HCT116 (cell line): Measurements from ENCODE around the gene MAML2. TPM values are rescaled to one million over a fixed set of nuclear protein-coding genes. Genes with fewer than 3 reads are reported as not detected.

Experiments used
- ATAC-seq: fragments of 200-7000 bp; cut with Tn5 transposase; 2 replicates; pipeline ENCODE4 v1.9.1; 2020; ENCODE audit warnings: mild to moderate bottlenecking, moderate library complexity
- BruUV-seq: library from RNA; stranded (reverse); fragments of 400-500 nt; replicated peaks from 2 replicates; lab custom pipeline; 2021; lab: Mats Ljungman, UMichigan
- CTCF ChIA-PET: fragments of 300-600 bp; sonication (Branson Sonifier 250); formaldehyde crosslinking; loops from one replicate; lab custom pipeline; 2021; ENCODE audit warnings: antibody characterized with exemption; lab: Charles Lee
- POLR2A ChIA-PET: fragments of 300-600, 350-600 bp; sonication (Branson Sonifier 250); formaldehyde crosslinking; loops from one replicate; lab custom pipeline; 2021; ENCODE audit warnings: antibody characterized with exemption; lab: Charles Lee
- RAD21 ChIA-PET, 2 experiments: fragments of 300-600 bp; sonication (Branson Sonifier 250); formaldehyde crosslinking; loops; one replicate each; lab custom pipeline; 2023; ENCODE audit warnings: low total read pairs in 2 of 2; ENCODE audit not compliant: uncharacterized antibody in 2 of 2, unreplicated experiment in 2 of 2, low non-redundant PET in 1 of 2; lab: Charles Lee
- DNase-seq: peaks from one replicate; pipeline ENCODE4 v3.0.0-alpha.2; 2010; ENCODE audit warnings: low read depth, low spot score
- H2AFZ ChIP-seq: fragments of 200-600 bp; shearing (Covaris generic), sonication (generic); 2 replicates; pipeline ENCODE4 v1.6.1; 2017; ENCODE audit warnings: low read depth, mixed run types, mixed read lengths, antibody characterized with exemption, low read length; ENCODE audit not compliant: poor library complexity, severe bottlenecking
- H3K27ac ChIP-seq: 2 replicates; pipeline ENCODE4 v1.5.1; 2012; ENCODE audit warnings: low read depth, low read length
- H3K27me3 ChIP-seq: fragments of 200-600 bp; sonication (generic); 2 replicates; pipeline ENCODE4 v1.6.1; 2016; ENCODE audit warnings: mixed run types, low read length, mixed read lengths; ENCODE audit not compliant: insufficient read depth
- H3K36me3 ChIP-seq, 2 experiments: fragments of 200-500 bp in 1 of 2; fragments of 200-600 bp in 1 of 2; sonication (Bioruptor generic) in 1 of 2; sonication (generic) in 1 of 2; 2 replicates each; pipeline versions ENCODE4 v1.5.1 to v1.6.1; 2014 to 2016; ENCODE audit warnings: low read length in 2 of 2, inconsistent platforms in 1 of 2, mixed read lengths in 1 of 2, mixed run types in 1 of 2; ENCODE audit not compliant: insufficient read depth in 2 of 2, control insufficient read depth in 1 of 2
- H3K4me1 ChIP-seq, 2 experiments: fragments of 200-600 bp in 1 of 2; sonication (generic) in 1 of 2; 2 replicates each; pipeline versions ENCODE4 v1.5.1 to v1.6.1; 2012 to 2017; ENCODE audit warnings: low read length in 2 of 2, inconsistent platforms in 1 of 2, mild to moderate bottlenecking in 1 of 2, mixed read lengths in 1 of 2, mixed run types in 1 of 2, moderate library complexity in 1 of 2; ENCODE audit not compliant: insufficient read depth in 2 of 2, control insufficient read depth in 1 of 2
- H3K4me2 ChIP-seq: fragments of 200-600 bp; sonication (generic); 2 replicates; pipeline ENCODE4 v1.6.1; 2017; ENCODE audit warnings: mixed run types, low read length, mixed read lengths
- H3K4me3 ChIP-seq, 2 experiments: fragments of 200-600 bp in 1 of 2; sonication (generic) in 1 of 2; replicated peaks in 1 of 2; 2 replicates each; pipeline ENCODE4 v1.5.1; 2011 to 2016; ENCODE audit warnings: low read length in 2 of 2, control low read depth in 1 of 2, low read depth in 1 of 2, mild to moderate bottlenecking in 1 of 2, mixed read lengths in 1 of 2, mixed run types in 1 of 2
- H3K79me2 ChIP-seq: fragments of 200-600 bp; sonication (generic); 2 replicates; pipeline ENCODE4 v1.6.1; 2017; ENCODE audit warnings: mild to moderate bottlenecking, mixed run types, low read length, moderate library complexity, mixed read lengths; ENCODE audit not compliant: insufficient read depth
- H3K9ac ChIP-seq: fragments of 200-600 bp; sonication (generic); 2 replicates; pipeline ENCODE4 v1.6.1; 2016; ENCODE audit warnings: low read length, mixed read lengths
- H3K9me2 ChIP-seq: fragments of 200-600 bp; sonication (generic), shearing (Covaris generic); 2 replicates; pipeline ENCODE4 v1.6.1; 2017; ENCODE audit warnings: mixed run types, mild to moderate bottlenecking, moderate library complexity; ENCODE audit not compliant: insufficient read depth
- H3K9me3 ChIP-seq, 2 experiments: fragments of 200-500 bp in 1 of 2; fragments of 200-600 bp in 1 of 2; sonication (Bioruptor generic) in 1 of 2; sonication (generic) in 1 of 2; 2 replicates each; pipeline ENCODE4 v1.6.1; 2014 to 2017; ENCODE audit warnings: low read length in 2 of 2, mixed read lengths in 2 of 2, inconsistent platforms in 1 of 2, low read depth in 1 of 2, mild to moderate bottlenecking in 1 of 2, mixed run types in 1 of 2, moderate library complexity in 1 of 2; ENCODE audit not compliant: control insufficient read depth in 1 of 2, insufficient read depth in 1 of 2
- H4K20me1 ChIP-seq: fragments of 200-600 bp; sonication (generic), shearing (Covaris generic); 2 replicates; pipeline ENCODE4 v1.6.1; 2017; ENCODE audit warnings: mixed run types, mild to moderate bottlenecking, moderate library complexity; ENCODE audit not compliant: insufficient read depth
- ATF3 ChIP-seq: IDR thresholded peaks from 2 replicates; pipeline ENCODE4 v1.6.1; 2012
- CBX3 ChIP-seq: IDR thresholded peaks from 2 replicates; pipeline ENCODE4 v1.6.1; 2012; ENCODE audit warnings: low read depth
- CEBPB ChIP-seq: IDR thresholded peaks from 2 replicates; pipeline ENCODE4 v1.6.1; 2012; ENCODE audit warnings: low read depth
- CTCF ChIP-seq, 3 experiments: fragments of 200-600 bp in 1 of 3; sonication (generic) in 1 of 3; IDR thresholded peaks in 2 of 3; conservative IDR thresholded peaks in 1 of 3; 2 replicates each; pipeline ENCODE4 v1.5.1; 2012 to 2017; ENCODE audit warnings: low read depth in 2 of 3, low read length in 2 of 3, antibody characterized with exemption in 1 of 3, borderline replicate concordance in 1 of 3, control low read depth in 1 of 3, mild to moderate bottlenecking in 1 of 3, mixed read lengths in 1 of 3, mixed run types in 1 of 3, moderate library complexity in 1 of 3; ENCODE audit not compliant: insufficient read depth in 1 of 3
- EGR1 ChIP-seq: IDR thresholded peaks from 2 replicates; pipeline ENCODE4 v1.6.1; 2012; ENCODE audit warnings: low read depth
- ELF1 ChIP-seq: IDR thresholded peaks from 2 replicates; pipeline ENCODE4 v1.6.1; 2012; ENCODE audit warnings: low read depth, borderline replicate concordance
- EZH2 ChIP-seq: fragments of 200-600 bp; sonication (generic); IDR thresholded peaks from 2 replicates; pipeline ENCODE4 v1.6.1; 2017; ENCODE audit warnings: antibody characterized with exemption, mixed run types
- EZH2phosphoT487 ChIP-seq: fragments of 200-600 bp; IDR thresholded peaks from 2 replicates; pipeline ENCODE4 v1.6.1; 2018; ENCODE audit warnings: antibody characterized with exemption, borderline replicate concordance
- JUND ChIP-seq: IDR thresholded peaks from 2 replicates; pipeline ENCODE4 v1.6.1; 2012
- POLR2A ChIP-seq: IDR thresholded peaks from 2 replicates; pipeline ENCODE4 v1.7.0; 2011; ENCODE audit warnings: borderline replicate concordance; ENCODE audit not compliant: insufficient read depth, insufficient read length; ENCODE audit errors: extremely low read depth
- POLR2AphosphoS5 ChIP-seq: IDR thresholded peaks from 2 replicates; pipeline ENCODE4 v1.6.1; 2011; ENCODE audit warnings: mild to moderate bottlenecking, low read depth, low read length, moderate library complexity
- RAD21 ChIP-seq: IDR thresholded peaks from 2 replicates; pipeline ENCODE4 v1.6.1; 2012; ENCODE audit warnings: low read depth, mild to moderate bottlenecking
- REST ChIP-seq: IDR thresholded peaks from 2 replicates; pipeline ENCODE4 v1.6.1; 2012; ENCODE audit warnings: low read depth
- SIN3A ChIP-seq: IDR thresholded peaks from 2 replicates; pipeline ENCODE4 v1.6.1; 2012; ENCODE audit warnings: low read depth
- SRF ChIP-seq: IDR thresholded peaks from 2 replicates; pipeline ENCODE4 v1.6.1; 2012; ENCODE audit warnings: low read depth
- TCF7L2 ChIP-seq: IDR thresholded peaks from 2 replicates; pipeline ENCODE4 v1.7.0; 2011; ENCODE audit warnings: borderline replicate concordance, inconsistent platforms; ENCODE audit not compliant: insufficient read depth, insufficient read length; ENCODE audit errors: extremely low read depth
- YY1 ChIP-seq: IDR thresholded peaks from 2 replicates; pipeline ENCODE4 v1.6.1; 2011; ENCODE audit warnings: low read length, low read depth, moderate library complexity, mild to moderate bottlenecking; ENCODE audit not compliant: insufficient replicate concordance; ENCODE audit errors: extremely low read depth
- ZBTB33 ChIP-seq: IDR thresholded peaks from 2 replicates; pipeline ENCODE4 v1.6.1; 2011; ENCODE audit warnings: mild to moderate bottlenecking, low read length, moderate library complexity; ENCODE audit not compliant: insufficient replicate concordance; ENCODE audit errors: extremely low read depth
- ZFX ChIP-seq: fragments of 450-650 bp; IDR thresholded peaks from 2 replicates; pipeline ENCODE4 v1.6.1; 2017
- ZNF274 ChIP-seq: fragments of 200-500 bp; sonication (Bioruptor generic); IDR thresholded peaks from 2 replicates; pipeline ENCODE4 v1.6.1; 2014; ENCODE audit warnings: mild to moderate bottlenecking, low read depth, low read length, inconsistent platforms
- intact Hi-C: fragments of 100-400 bp; cut with micrococcal nuclease; formaldehyde crosslinking; loops from 2 replicates; pipeline ENCODE4 v1.10.0; 2022
- total RNA-seq: library from RNA; stranded (reverse); gene quantifications from one replicate; pipeline ENCODE4 v1.2.1, GENCODE V29; 2021; ENCODE audit not compliant: unreplicated experiment

The MAML2 gene
- total RNA-seq, 1 experiment from 2014 or later = 2.6 TPM

- no peaks in the 10 kb centered on the region for H3K27me3 ChIP-seq
- no peaks in the 10 kb centered on the region for H3K9me2 ChIP-seq
- no peak overlapping the region for H3K4me3 ChIP-seq
- ChIA-PET RAD21 (no interaction called here), CTCF (no interaction called here)
- no peaks in the 10 kb centered on the region for H4K20me1 ChIP-seq
- DNase-seq = no peak
- no TSS peak for BruUV-seq
- TF ChIP-seq EZH2phosphoT487 (no peak), POLR2A (no peak), EGR1 (no peak), REST (no peak), TCF7L2 (no peak), YY1 (no peak), CEBPB (no peak), ELF1 (no peak), EZH2 (no peak), JUND (no peak), SIN3A (no peak), ATF3 (no peak), CTCF (IDR thresholded peaks at IDR 0.05 in 2 of 3, conservative IDR thresholded peaks at IDR 0.05 in 1 of 3; ENCODE audit: borderline replicate concordance in 1 of 3, insufficient read depth in 1 of 3, low read depth in 2 of 3, low read length in 2 of 3) (no peak), SRF (no peak), ZNF274 (no peak), POLR2AphosphoS5 (no peak), CBX3 (no peak), RAD21 (no peak), ZFX (no peak), ZBTB33 (no peak)
- TF ChIP-seq, all 23 proteins: peak for 0
- Histone ChIP-seq H3K9ac (no peak overlapping the region), H3K4me1 (no peaks in the 10 kb centered on the region), H2AFZ (no peak overlapping the region), H3K4me2 (no peak overlapping the region), H3K79me2 (no peaks in the 10 kb centered on the region), H3K36me3 (no peaks in the 10 kb centered on the region), H3K9me3 (no peaks in the 10 kb centered on the region), H3K27ac (no peak overlapping the region)
- ATAC-seq = no peak
- intact Hi-C loops = no loop called here
- POLR2A ChIA-PET = no interaction called here
Observed at GRCh38 chr11:96143041-96143521, 199.9 kb downstream of the MAML2 start.
